GM12865 (cell line): ENCODE results near the gene SLC10A3.
A peak's percentile ranks its signal among the peaks of the same experiment; 100 is the strongest.

Source experiments
- DNase-seq: peaks from one replicate; pipeline ENCODE4 v3.0.0; 2010; ENCODE audit warnings: low read depth
- H3K4me3 ChIP-seq: 2 replicates; pipeline ENCODE4 v1.5.1; 2011; ENCODE audit warnings: mild to moderate bottlenecking, low read depth, low read length, control low read depth
- TF ChIP-seq, protein P1 (sequence below): IDR thresholded peaks from 2 replicates; pipeline ENCODE4 v1.5.1; 2011; ENCODE audit warnings: low read length, control low read depth, low read depth, inconsistent platforms; ENCODE audit not compliant: insufficient read depth; ENCODE audit errors: missing control alignments

SLC10A3 gene

DNA sequence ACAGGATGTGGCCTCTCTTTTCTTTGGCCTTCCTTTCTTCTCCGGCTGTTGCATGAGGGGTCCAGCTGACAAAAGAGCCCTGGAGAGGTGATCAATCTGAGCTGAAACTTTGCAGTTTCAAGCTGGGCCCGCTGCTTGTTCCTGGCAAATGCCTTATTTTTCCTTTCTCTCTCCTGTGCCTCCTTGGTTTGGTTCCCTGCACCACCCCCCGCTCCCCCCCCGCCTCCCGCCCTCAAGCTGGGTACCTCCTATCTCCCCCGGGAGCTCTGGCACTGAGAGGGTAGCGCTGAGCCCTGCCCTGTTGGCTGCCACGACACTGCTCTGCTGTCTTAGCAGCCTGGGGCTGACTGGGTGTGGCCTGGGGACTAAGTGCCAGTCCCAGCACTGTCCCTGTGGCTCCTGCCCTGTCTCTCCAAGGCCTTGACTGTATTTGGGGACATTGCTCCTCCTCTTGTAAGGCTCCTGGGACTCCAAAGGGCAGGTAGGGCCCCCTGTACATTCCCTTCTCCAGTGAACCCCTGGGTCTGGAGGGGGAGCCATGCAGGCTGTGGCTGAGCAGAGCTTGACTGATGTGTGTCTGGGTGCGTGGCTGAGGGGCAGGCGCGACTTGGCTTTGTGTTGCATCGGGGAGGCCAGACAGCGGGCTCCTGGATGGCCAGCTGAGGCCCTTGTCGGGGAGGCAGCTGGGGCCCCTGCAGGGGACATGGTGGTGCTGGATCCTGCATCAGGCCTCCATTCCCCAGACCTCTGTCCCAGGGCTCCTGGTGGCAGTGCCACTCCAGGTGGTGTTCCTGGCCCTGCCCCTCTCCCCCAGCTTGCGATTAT lies 31.3 kb downstream of the SLC10A3 start:
- peak overlapping the region; percentile 71 for H3K4me3 ChIP-seq
- no peak for DNase-seq
- TF ChIP-seq, protein P1, sequence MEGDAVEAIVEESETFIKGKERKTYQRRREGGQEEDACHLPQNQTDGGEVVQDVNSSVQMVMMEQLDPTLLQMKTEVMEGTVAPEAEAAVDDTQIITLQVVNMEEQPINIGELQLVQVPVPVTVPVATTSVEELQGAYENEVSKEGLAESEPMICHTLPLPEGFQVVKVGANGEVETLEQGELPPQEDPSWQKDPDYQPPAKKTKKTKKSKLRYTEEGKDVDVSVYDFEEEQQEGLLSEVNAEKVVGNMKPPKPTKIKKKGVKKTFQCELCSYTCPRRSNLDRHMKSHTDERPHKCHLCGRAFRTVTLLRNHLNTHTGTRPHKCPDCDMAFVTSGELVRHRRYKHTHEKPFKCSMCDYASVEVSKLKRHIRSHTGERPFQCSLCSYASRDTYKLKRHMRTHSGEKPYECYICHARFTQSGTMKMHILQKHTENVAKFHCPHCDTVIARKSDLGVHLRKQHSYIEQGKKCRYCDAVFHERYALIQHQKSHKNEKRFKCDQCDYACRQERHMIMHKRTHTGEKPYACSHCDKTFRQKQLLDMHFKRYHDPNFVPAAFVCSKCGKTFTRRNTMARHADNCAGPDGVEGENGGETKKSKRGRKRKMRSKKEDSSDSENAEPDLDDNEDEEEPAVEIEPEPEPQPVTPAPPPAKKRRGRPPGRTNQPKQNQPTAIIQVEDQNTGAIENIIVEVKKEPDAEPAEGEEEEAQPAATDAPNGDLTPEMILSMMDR, result no peak

DNA sequence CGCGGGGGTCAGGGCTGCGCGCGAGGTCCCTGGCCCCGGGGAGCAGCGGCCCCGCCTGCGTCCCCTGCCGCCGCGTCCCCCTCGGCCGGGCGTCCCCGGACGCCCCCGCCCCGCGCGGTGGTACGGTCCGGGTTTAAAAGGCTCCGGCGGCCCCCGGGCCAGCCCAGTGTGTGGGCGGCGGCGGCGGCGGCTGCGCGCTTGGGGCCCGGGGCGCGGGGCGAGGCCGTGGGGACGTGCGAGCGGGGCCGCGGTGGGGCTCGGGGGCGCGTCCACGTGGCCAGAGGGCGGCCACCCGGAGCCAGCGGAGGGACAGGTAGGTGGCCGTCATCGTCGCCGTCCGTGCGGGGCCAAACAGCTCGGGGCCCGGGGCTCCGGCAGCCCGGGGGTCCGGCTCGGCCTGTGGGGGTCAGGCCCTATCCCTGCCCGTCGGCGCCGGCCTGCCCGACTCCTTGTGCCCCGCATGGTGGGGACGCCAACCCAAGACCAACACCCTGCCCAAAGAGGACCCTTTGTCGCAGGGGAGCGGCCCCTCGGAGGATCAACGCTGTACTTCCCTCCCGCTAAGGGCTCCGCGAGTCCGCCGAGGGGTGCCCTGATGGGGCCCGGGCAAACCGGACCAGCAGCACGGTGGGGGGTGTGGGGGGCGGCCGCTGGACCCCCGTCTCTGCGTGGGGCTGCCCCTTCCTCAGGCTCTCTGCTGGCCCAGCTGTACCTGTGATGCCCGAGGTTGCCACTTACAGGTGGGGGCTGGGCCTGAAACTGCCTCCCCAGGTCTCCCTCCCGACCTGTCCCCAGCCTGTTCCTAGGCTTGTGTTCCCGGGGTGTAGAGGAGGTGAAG lies 32.1 kb downstream of the SLC10A3 start, which contains the start of gene PLXNA3:
Gene PLXNA3, plus strand, starts transcription at position 166 of the 838 bp plus-strand sequence. CDS start 1,903 bp downstream, outside the sequence.
- TF ChIP-seq, protein P1, result no peak
- H3K4me3 ChIP-seq, result peak within 1 kb of the TSS; percentile 71
- DNase-seq, result peak; percentile 68

DNA sequence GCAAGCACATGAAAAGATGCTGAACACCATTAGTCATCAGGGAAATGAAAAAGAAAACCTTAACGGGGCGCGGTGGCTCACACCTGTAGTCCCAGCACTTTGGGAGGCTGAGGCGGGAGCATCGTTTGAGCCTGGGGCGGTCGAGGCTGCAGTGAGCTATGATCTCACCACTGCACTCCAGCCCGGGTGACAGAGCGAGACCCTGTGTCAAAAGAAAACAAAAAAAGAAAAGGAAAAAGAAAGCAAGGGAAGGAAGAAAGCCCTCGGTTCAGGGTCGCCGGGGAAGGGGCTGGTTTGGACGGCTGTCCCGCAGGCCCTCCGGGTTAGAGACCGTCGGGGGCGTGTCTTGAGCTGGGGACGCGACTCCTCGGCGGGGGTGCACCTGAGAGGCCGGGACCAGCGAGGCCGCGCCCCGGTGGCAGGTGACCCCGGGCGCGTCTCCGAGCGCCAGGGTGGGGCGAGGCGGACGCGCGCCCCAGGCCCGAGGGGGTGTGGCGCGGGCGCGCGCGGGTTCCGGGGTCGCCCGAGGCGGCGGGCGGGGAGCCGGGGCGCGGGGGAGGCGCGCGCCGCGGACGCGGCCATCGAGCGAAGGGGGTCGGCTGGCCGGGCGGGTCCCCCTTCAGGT lies 32.8 kb downstream of the SLC10A3 start:
- TF ChIP-seq, protein P1, result no peak
- DNase-seq, result peak; percentile 73
- H3K4me3 ChIP-seq, result peak overlapping the region; percentile 55

DNA sequence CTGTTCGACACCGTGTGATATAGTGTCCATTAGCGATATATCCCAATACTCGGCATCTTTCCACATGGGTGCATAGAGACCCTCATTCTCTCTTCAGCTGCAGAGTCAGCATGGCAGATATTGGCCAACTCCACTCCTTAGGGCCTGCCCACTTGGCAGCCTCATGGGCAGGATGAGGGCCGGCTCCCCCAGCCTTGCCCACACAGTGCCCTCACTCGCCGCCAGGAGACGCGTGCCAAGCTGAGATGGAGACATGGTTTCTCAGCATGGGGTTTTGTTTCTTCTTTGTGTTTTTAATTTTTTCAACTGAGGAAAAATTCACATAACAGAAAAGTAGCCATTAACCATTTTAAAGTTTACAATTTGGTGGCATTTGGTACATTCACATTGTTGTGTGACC lies 37.6 kb downstream of the SLC10A3 start:
- no peak for DNase-seq
- no peak overlapping the region for H3K4me3 ChIP-seq
- TF ChIP-seq, protein P1, result no peak

DNA sequence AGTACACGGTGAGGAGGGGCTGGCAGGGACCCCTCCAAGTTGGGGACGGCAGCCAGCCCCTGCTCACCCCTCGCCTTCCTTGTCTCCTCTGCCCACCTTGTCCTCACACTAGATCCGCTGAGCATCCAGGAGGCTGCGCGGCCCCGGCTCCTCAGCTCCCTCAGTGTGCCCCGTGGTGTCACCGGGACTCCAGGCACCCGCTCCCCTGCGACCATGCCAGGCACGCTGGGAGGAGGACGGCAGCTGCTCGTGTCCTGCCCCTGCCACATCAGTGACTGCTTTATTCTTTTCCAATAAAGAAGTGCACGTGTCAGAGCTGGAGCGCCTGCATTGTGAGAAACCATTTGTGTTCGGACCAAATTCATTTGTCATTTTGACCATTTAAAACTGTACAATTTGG lies 40.1 kb downstream of the SLC10A3 start:
- H3K4me3 ChIP-seq, result no peak overlapping the region
- TF ChIP-seq, protein P1, result no peak
- no peak for DNase-seq

DNA sequence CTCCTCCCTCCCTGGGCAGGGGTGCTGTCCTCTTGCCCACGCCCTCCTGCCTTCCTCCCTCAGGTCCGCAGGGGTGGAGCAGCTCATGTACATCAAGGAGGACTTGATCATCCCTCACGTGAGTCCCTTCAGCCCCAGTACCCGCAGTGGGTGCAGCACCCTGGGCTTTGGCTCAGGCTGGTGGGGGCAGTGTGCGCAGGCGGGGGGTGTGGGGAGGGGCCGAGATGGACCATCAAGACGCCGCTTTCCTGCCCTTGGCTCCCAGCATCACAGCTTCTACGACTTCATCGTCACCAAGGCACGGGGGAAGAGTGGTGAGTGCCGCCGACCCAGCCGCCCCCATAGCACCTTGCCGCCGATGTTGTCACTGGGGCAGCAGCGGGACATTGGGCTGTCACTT lies 40.8 kb downstream of the SLC10A3 start:
- TF ChIP-seq, protein P1, result no peak
- no peak overlapping the region for H3K4me3 ChIP-seq
- DNase-seq, result no peak
